ENCODE results near the gene WDR47. TPM values are rescaled to one million over a fixed set of nuclear protein-coding genes. Genes with fewer than 3 reads are reported as not detected.

WDR47 gene
- total RNA-seq, result 10 to 100 TPM; 18.6 to 21.2 TPM
- long read RNA-seq, donor 1, full-length matches to known transcripts, result 1 of 5 reads
- long read RNA-seq, donor 1, partial matches to known transcripts, result 1 of 5 reads
- long read RNA-seq, donor 1, other reads (novel, unspliced or antisense), result 3 of 5 reads
- long read RNA-seq, donor 2, partial matches to known transcripts, result 1 of 1 reads
- long read RNA-seq, donor 2, other reads (novel, unspliced or antisense), result 0 of 1 reads

GRCh38 chr1:109041621-109042468 lies at the start of gene WDR47:
Gene WDR47 (minus strand): TSS chr1:109042102. CDS start chr1:109023512, 18,590 bp downstream.
- intact Hi-C loops (cut with DNase I), result no loop called here
- peak; percentile 98 for DNase-seq (ENCODE audit: low spot score)

- intact Hi-C loops (cut with DNase I), result no loop called here
- no peak for DNase-seq (ENCODE audit: low spot score)
Observed at GRCh38 chr1:109091078-109091838, 49.4 kb upstream of the WDR47 start.

DNA sequence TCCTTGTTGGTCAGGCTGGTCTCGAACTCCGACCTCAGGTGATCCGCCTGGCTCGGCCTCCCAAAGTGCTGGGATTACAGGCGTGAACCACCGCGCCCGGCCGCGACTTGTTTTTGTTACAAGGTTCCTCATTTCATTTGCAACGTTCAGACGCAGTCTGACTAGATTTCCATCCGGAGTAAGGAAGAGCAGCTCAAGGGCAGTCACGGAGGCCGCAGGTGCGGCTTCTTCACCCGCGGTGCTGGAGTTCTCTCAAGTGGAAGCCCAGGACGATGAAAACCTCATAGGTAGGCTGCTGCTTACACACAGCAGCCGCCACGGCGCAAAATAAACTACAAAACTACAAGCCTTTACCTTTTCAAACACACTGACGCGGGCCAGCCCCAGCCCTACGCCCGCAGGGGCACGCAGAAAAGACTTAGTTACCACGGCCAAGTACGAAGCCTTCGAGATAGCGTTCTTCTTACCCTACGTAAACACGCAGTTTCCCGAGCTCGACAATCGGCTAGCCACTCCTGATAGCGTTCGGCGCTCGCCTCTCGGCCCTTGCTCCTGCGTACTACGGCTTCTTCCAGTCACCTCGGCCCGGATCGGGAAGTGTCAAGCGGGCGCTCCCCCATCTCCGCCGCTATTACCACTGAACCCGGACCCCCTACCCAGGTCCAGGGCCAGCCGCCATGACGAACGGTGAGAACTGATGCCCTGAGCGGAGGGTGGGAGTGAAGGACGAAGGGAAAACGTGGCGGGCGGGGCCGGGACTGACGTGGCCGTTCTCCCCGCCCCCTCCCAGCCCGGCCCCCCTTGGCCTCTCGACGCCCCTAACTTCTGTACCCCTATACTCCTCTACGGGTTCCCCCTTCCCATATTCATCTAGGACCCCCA lies 48.5 kb upstream of the WDR47 start, which contains the start of gene TMEM167B:
Gene TMEM167B (plus strand): TSS at position 569 of the 882 bp plus-strand sequence. CDS start 109 bp downstream, at position 678.
- DNase-seq (ENCODE audit: low spot score), result peak; percentile 97
- intact Hi-C loops (cut with DNase I), result no loop called here

GRCh38 chr1:109089242-109090015 lies 47.5 kb upstream of the WDR47 start:
- intact Hi-C loops (cut with DNase I), result no loop called here
- peak; percentile 81 for DNase-seq (ENCODE audit: low spot score)

- intact Hi-C loops (cut with DNase I), result no loop called here
- DNase-seq (ENCODE audit: low spot score), result no peak
Observed at GRCh38 chr1:109084563-109085517, 42.9 kb upstream of the WDR47 start.

DNA sequence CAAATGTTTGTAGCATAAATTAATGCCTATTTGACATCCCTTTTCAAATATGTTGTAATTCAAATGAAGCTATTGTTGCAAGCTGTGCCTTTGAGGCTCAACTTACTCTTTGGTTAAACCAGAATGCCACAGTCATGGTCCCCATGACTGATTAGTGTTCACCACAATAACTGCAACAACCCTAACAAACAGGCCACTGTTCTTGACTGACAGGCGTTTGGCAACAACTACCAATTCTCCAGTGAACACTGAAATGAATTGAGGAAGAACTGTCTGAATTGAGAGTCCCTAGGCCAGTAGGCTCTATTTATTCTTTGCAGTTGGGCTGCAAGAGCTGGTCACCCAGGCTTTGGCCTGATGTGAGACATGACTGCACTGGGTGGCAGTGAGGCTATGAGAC lies 42.0 kb upstream of the WDR47 start:
- intact Hi-C loops (cut with DNase I), result no loop called here
- no peak for DNase-seq (ENCODE audit: low spot score)

GRCh38 chr1:109083501-109083900 lies 41.6 kb upstream of the WDR47 start:
- no peak for DNase-seq (ENCODE audit: low spot score)
- intact Hi-C loops (cut with DNase I), result no loop called here

- DNase-seq (ENCODE audit: low spot score), result no peak
- intact Hi-C loops (cut with DNase I), result no loop called here
Observed at GRCh38 chr1:109080441-109081082, 38.7 kb upstream of the WDR47 start.

- intact Hi-C loops (cut with DNase I), result no loop called here
- DNase-seq (ENCODE audit: low spot score), result no peak
Observed at GRCh38 chr1:109079240-109079622, 37.3 kb upstream of the WDR47 start.

DNA sequence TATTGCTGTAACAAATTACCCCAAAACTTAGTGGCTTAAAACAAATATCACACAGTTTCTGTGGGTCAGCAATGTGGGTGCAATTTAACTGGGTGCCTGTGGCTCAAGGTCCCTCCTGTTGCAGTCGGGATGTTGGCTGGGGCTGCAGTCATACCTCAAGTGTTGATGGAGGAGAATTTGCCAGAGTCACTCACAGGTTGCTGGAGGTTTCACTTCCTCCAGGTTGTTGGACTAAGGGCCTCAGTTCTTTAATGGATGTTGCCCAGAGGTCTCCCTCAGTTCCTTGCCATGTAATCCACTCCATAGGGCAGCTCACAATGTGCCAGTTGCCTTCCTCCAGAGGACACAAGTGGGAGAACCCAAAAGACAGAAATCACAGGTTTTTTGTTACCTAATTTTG lies 36.4 kb upstream of the WDR47 start:
- intact Hi-C loops (cut with DNase I), result no loop called here
- DNase-seq (ENCODE audit: low spot score), result no peak

- peak; percentile 99 for DNase-seq (ENCODE audit: low spot score)
- intact Hi-C loops (cut with DNase I), result no loop called here
Observed at GRCh38 chr1:109075531-109076490, 33.9 kb upstream of the WDR47 start, which contains the start of gene TAF13. Gene TAF13 (minus strand): TSS chr1:109076003. CDS start chr1:109075947, 56 bp downstream.

DNA sequence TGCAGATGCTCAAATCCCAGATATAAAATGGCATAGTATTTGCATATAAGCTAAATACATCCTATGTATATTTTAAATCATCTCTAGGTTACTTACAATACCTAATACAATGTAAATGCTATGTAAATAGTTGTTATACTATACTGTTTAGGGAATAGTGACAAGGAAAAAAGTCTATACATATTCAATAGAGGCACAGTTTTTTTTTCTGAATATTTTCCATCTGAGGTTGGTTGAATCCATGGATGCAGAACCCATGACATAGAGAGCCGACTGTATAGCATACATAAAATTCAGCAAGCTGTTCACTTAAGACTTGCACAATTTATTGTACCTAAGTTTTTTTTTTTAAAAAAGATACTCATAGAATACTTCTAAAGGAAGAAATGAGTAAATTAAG lies 27.4 kb upstream of the WDR47 start:
- no peak for DNase-seq (ENCODE audit: low spot score)
- intact Hi-C loops (cut with DNase I), result no loop called here

GRCh38 chr1:109067883-109068282 lies 26.0 kb upstream of the WDR47 start:
- intact Hi-C loops (cut with DNase I), result no loop called here
- DNase-seq (ENCODE audit: low spot score), result no peak

DNA sequence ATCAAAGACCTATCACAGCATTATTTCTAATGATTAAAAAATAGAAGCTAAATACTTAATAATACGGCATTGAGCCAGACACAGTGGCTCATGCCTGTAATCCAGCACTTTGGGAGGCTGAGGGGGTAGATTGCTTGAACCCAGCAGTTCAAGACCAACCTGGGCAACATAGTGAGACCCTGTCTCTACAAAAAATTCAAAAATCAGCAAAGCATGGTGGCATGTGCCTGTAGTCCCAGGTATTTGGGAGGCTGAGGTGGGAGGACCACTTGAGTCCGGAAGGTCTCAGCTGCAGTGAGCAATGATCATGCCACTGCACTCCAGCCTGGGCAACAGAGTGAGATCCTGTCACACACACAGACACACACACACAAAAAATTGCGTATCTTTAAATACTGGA lies 23.2 kb upstream of the WDR47 start:
- DNase-seq (ENCODE audit: low spot score), result no peak
- intact Hi-C loops (cut with DNase I), result no loop called here

DNA sequence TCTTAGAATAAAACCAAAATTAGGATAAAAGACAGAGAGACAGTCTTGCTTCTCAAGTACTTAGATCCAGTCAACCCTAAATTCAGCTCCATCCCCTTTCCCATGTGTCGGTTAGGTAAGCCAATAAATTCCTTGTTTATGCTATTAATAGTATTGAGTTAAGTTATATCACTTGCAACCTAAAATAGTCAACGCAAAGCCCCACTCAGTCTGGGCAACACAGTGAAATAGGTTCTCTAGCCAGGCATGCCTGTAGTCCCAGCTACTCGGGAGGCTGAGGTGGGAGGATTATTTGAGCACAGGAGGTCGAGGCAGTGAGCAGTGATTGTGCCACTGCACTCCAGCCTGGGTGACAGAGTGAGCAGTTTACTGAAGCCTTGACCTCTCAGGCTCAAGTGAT lies 19.3 kb upstream of the WDR47 start:
- intact Hi-C loops (cut with DNase I), result no loop called here
- DNase-seq (ENCODE audit: low spot score), result no peak

DNA sequence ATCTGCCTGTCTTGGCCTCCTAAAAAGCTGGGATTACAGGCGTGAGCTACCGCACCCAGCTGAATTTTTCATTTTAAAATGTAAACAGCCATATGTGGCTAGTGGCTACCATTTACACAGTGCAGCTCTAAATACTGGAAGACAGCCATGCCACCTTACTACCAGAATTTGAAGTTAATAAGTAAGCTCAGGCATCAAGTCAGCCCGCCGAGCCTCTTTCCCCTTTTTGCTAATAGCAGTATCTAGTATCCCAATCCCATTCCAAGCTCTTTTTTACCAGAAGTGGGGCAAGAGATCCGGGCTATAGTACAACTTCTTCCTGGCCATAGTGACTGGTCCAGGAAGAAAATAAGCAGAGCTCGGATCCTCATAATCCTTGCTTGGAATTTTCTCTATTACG lies 18.8 kb upstream of the WDR47 start:
- intact Hi-C loops (cut with DNase I), result no loop called here

More for the DNA sequence above, 18.8 kb upstream of the WDR47 start:
- DNase-seq (ENCODE audit: low spot score), result no peak

Data from posterior vena cava (tissue), 2 donors.